Vagina (tissue), 2 donors: Measurements from ENCODE around the gene SPRR4.

Experiments
- CTCF ChIP-seq, 3 experiments: fragments of 450-650 bp in 2 of 3; fragments of 200-600 bp in 1 of 3; sonication (generic) in 1 of 3; IDR thresholded peaks; one replicate each; pipeline ENCODE4 v1.5.1; 2017 to 2019; ENCODE audit warnings: antibody characterized with exemption in 3 of 3, mild to moderate bottlenecking in 2 of 3, moderate library complexity in 2 of 3
- POLR2A ChIP-seq, 2 donors: fragments of 450-650 bp; IDR thresholded peaks; one replicate each; pipeline ENCODE4 v1.6.1; 2017; ENCODE audit warnings: antibody characterized with exemption in 2 of 2, mild to moderate bottlenecking in 2 of 2, moderate library complexity in 2 of 2
- POLR2AphosphoS5 ChIP-seq, 2 donors: sonication (generic); formaldehyde crosslinking; IDR thresholded peaks; one replicate each; pipeline ENCODE4 v1.9.0; 2017; ENCODE audit warnings: antibody characterized with exemption in 2 of 2, mild to moderate bottlenecking in 2 of 2, low read depth in 1 of 2; ENCODE audit not compliant: insufficient read depth in 1 of 2

DNA sequence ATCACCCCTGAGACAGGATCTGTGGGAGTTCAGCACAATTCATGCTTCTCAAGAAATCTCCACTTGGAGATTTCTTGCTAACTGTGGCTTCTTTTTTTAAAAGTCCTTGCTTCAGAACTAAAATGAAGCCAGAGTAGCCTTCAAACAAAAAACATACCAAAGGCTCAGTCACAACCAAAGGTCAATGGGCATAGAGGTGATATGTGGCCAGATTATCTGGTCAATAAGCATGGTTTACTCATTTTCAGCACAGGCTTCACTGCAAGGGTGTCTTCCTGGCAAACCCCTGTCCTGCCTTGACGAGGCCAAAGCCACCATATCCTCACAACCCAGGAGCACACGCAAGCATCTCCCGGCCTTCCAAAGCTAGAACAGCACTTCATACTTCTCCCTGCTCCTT lies 11.2 kb upstream of the SPRR4 start:
- TF ChIP-seq CTCF (IDR thresholded peaks at IDR 0.05) (no peak), POLR2AphosphoS5 (IDR thresholded peaks at IDR 0.05; ENCODE audit: insufficient read depth in 1 of 2, low read depth in 1 of 2) (no peak), POLR2A (IDR thresholded peaks at IDR 0.05) (no peak)
